Neural cell (in vitro differentiated cells): Measurements from ENCODE around the gene OGFOD2. TPM values are rescaled to one million over a fixed set of nuclear protein-coding genes. Genes with fewer than 3 reads are reported as not detected.

Experiments
- H2AFZ ChIP-seq: fragments of 200-600, 300-800 bp; sonication (generic), shearing (Covaris generic); 2 replicates; pipeline ENCODE4 v1.6.0; 2014; ENCODE audit warnings: low read depth, mild to moderate bottlenecking, antibody characterized with exemption, low read length, moderate library complexity
- H3F3A ChIP-seq: fragments of 200-600 bp; shearing (Covaris generic); 2 replicates; pipeline ENCODE4 v1.6.1; 2016; ENCODE audit warnings: mild to moderate bottlenecking, moderate library complexity, mixed read lengths, antibody characterized with exemption, low read length; ENCODE audit not compliant: insufficient read depth, poor library complexity, severe bottlenecking
- H3K27ac ChIP-seq: fragments of 200-600, 300-800 bp; sonication (generic), shearing (Covaris generic); 2 replicates; pipeline ENCODE4 v1.5.1; 2014; ENCODE audit warnings: mild to moderate bottlenecking, low read length, moderate library complexity
- H3K27me3 ChIP-seq: fragments of 300-800, 200-600 bp; sonication (generic), shearing (Covaris generic); 2 replicates; pipeline ENCODE4 v1.6.0; 2014; ENCODE audit warnings: mild to moderate bottlenecking, low read depth, low read length, moderate library complexity; ENCODE audit not compliant: insufficient read depth
- H3K36me3 ChIP-seq: fragments of 300-800, 200-600 bp; sonication (generic), shearing (Covaris generic); 2 replicates; pipeline ENCODE4 v1.5.1; 2014; ENCODE audit warnings: mild to moderate bottlenecking, antibody characterized with exemption, low read length, moderate library complexity; ENCODE audit not compliant: insufficient read depth
- H3K4me2 ChIP-seq: fragments of 300-800, 200-600 bp; sonication (generic), shearing (Covaris generic); 2 replicates; pipeline ENCODE4 v1.6.0; 2014; ENCODE audit warnings: mild to moderate bottlenecking, low read length
- H3K4me3 ChIP-seq: fragments of 300-800, 200-600 bp; sonication (generic), shearing (Covaris generic); 2 replicates; pipeline ENCODE4 v1.5.1; 2014; ENCODE audit warnings: mild to moderate bottlenecking, low read length, moderate library complexity
- H3K79me2 ChIP-seq: fragments of 200-600 bp; shearing (Covaris generic); replicated peaks from 2 replicates; pipeline ENCODE4 v1.6.0; 2014; ENCODE audit warnings: mild to moderate bottlenecking, low read length, moderate library complexity; ENCODE audit not compliant: insufficient read depth
- H3K9ac ChIP-seq: fragments of 300-800, 200-600 bp; sonication (generic), shearing (Covaris generic); 2 replicates; pipeline ENCODE4 v1.6.1; 2016; ENCODE audit warnings: mild to moderate bottlenecking, low read length, mixed read lengths
- H3K9me2 ChIP-seq: fragments of 200-600 bp; shearing (Covaris generic); 2 replicates; pipeline ENCODE4 v1.6.1; 2016; ENCODE audit warnings: mild to moderate bottlenecking, low read length, mixed read lengths; ENCODE audit not compliant: insufficient read depth
- H3K9me3 ChIP-seq: fragments of 200-600, 300-800 bp; sonication (generic), shearing (Covaris generic); 2 replicates; pipeline ENCODE4 v1.6.1; 2016; ENCODE audit warnings: mild to moderate bottlenecking, mixed run types, low read length, moderate library complexity, mixed read lengths
- H4K20me1 ChIP-seq: fragments of 200-600 bp; shearing (Covaris generic); 2 replicates; pipeline ENCODE4 v1.6.1; 2016; ENCODE audit warnings: mild to moderate bottlenecking, mixed run types; ENCODE audit not compliant: insufficient read depth
- EP300 ChIP-seq: fragments of 450-650 bp; conservative IDR thresholded peaks from 2 replicates; pipeline ENCODE4 v1.6.1; 2014; ENCODE audit warnings: antibody characterized with exemption, mild to moderate bottlenecking, moderate library complexity; ENCODE audit not compliant: poor library complexity, severe bottlenecking
- EZH2 ChIP-seq: fragments of 200-600, 300-800 bp; shearing (Covaris generic), sonication (generic); IDR thresholded peaks from 2 replicates; pipeline ENCODE4 v1.6.1; 2014; ENCODE audit warnings: antibody characterized with exemption, low read length, borderline replicate concordance, mild to moderate bottlenecking; ENCODE audit not compliant: insufficient read depth, poor library complexity, severe bottlenecking
- MXI1 ChIP-seq: fragments of 450-650 bp; conservative IDR thresholded peaks from 2 replicates; pipeline ENCODE4 v1.6.1; 2014; ENCODE audit warnings: antibody characterized with exemption, mild to moderate bottlenecking; ENCODE audit not compliant: poor library complexity, severe bottlenecking
- POLR2AphosphoS5 ChIP-seq: IDR thresholded peaks from 2 replicates; pipeline ENCODE4 v1.6.1; 2012
- RAD21 ChIP-seq: fragments of 450-650 bp; conservative IDR thresholded peaks from 2 replicates; pipeline ENCODE4 v1.6.1; 2014; ENCODE audit warnings: antibody characterized with exemption, mild to moderate bottlenecking, moderate library complexity
- SMC3 ChIP-seq: fragments of 450-650 bp; conservative IDR thresholded peaks from 2 replicates; pipeline ENCODE4 v1.6.1; 2014; ENCODE audit warnings: antibody characterized with exemption, mild to moderate bottlenecking, moderate library complexity; ENCODE audit not compliant: poor library complexity
- TAF1 ChIP-seq: IDR thresholded peaks from 2 replicates; pipeline ENCODE4 v1.6.1; 2012; ENCODE audit warnings: low read depth
- polyA plus RNA-seq: library from polyadenylated mRNA; depleted of rRNA; stranded (reverse); fragments of >200 nt; gene quantifications from 2 replicates; pipeline ENCODE4 v1.2.3, GENCODE V29; 2014
- TF ChIP-seq, protein P1 (sequence below): fragments of 450-650 bp; IDR thresholded peaks from 2 replicates; pipeline ENCODE4 v1.5.1; 2014; ENCODE audit warnings: antibody characterized with exemption, mild to moderate bottlenecking, moderate library complexity; ENCODE audit not compliant: poor library complexity, severe bottlenecking
- TF ChIP-seq, protein P2 (sequence below): IDR thresholded peaks from 2 replicates; pipeline ENCODE4 v1.6.1; 2012; ENCODE audit warnings: borderline replicate concordance

The OGFOD2 gene
- polyA plus RNA-seq, 1 donor from 2014 or later: 27.8 TPM

- H4K20me1 ChIP-seq: no peaks in the 10 kb centered on the region
- no peaks in the 10 kb centered on the region for H3F3A ChIP-seq
- no peak overlapping the region for H2AFZ ChIP-seq
- H3K4me3 ChIP-seq: no peak overlapping the region
- TF ChIP-seq EP300: no peak
- TF ChIP-seq, protein P1, sequence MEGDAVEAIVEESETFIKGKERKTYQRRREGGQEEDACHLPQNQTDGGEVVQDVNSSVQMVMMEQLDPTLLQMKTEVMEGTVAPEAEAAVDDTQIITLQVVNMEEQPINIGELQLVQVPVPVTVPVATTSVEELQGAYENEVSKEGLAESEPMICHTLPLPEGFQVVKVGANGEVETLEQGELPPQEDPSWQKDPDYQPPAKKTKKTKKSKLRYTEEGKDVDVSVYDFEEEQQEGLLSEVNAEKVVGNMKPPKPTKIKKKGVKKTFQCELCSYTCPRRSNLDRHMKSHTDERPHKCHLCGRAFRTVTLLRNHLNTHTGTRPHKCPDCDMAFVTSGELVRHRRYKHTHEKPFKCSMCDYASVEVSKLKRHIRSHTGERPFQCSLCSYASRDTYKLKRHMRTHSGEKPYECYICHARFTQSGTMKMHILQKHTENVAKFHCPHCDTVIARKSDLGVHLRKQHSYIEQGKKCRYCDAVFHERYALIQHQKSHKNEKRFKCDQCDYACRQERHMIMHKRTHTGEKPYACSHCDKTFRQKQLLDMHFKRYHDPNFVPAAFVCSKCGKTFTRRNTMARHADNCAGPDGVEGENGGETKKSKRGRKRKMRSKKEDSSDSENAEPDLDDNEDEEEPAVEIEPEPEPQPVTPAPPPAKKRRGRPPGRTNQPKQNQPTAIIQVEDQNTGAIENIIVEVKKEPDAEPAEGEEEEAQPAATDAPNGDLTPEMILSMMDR: no peak
- no peak for TF ChIP-seq SMC3
- no peak for TF ChIP-seq RAD21
- no peak for TF ChIP-seq TAF1
- no peak for TF ChIP-seq MXI1
- TF ChIP-seq EZH2: no peak
- no peak for TF ChIP-seq POLR2AphosphoS5
- TF ChIP-seq, protein P2, sequence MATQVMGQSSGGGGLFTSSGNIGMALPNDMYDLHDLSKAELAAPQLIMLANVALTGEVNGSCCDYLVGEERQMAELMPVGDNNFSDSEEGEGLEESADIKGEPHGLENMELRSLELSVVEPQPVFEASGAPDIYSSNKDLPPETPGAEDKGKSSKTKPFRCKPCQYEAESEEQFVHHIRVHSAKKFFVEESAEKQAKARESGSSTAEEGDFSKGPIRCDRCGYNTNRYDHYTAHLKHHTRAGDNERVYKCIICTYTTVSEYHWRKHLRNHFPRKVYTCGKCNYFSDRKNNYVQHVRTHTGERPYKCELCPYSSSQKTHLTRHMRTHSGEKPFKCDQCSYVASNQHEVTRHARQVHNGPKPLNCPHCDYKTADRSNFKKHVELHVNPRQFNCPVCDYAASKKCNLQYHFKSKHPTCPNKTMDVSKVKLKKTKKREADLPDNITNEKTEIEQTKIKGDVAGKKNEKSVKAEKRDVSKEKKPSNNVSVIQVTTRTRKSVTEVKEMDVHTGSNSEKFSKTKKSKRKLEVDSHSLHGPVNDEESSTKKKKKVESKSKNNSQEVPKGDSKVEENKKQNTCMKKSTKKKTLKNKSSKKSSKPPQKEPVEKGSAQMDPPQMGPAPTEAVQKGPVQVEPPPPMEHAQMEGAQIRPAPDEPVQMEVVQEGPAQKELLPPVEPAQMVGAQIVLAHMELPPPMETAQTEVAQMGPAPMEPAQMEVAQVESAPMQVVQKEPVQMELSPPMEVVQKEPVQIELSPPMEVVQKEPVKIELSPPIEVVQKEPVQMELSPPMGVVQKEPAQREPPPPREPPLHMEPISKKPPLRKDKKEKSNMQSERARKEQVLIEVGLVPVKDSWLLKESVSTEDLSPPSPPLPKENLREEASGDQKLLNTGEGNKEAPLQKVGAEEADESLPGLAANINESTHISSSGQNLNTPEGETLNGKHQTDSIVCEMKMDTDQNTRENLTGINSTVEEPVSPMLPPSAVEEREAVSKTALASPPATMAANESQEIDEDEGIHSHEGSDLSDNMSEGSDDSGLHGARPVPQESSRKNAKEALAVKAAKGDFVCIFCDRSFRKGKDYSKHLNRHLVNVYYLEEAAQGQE: no peak
- no peak overlapping the region for H3K9ac ChIP-seq
- no peak overlapping the region for H3K27ac ChIP-seq
- no peaks in the 10 kb centered on the region for H3K9me3 ChIP-seq
- H3K27me3 ChIP-seq: no peaks in the 10 kb centered on the region
- peaks cover 3% of the 10 kb centered on the region for H3K79me2 ChIP-seq
- no peaks in the 10 kb centered on the region for H3K36me3 ChIP-seq
- no peak overlapping the region for H3K4me2 ChIP-seq
- H3K9me2 ChIP-seq: no peaks in the 10 kb centered on the region
These were observed 8.9 kb downstream of the OGFOD2 start for GRCh38 chr12:122983789-122984515.

- no peak overlapping the region for H3K27ac ChIP-seq
- no peaks in the 10 kb centered on the region for H3K36me3 ChIP-seq
- no peak overlapping the region for H3K4me3 ChIP-seq
- no peaks in the 10 kb centered on the region for H4K20me1 ChIP-seq
- no peaks in the 10 kb centered on the region for H3K9me3 ChIP-seq
- H2AFZ ChIP-seq: no peak overlapping the region
- no peak overlapping the region for H3K4me2 ChIP-seq
- H3K9me2 ChIP-seq: no peaks in the 10 kb centered on the region
- TF ChIP-seq EP300: no peak
- TF ChIP-seq RAD21: no peak
- TF ChIP-seq, protein P1: no peak
- no peak for TF ChIP-seq SMC3
- no peak for TF ChIP-seq TAF1
- TF ChIP-seq EZH2: no peak
- no peak for TF ChIP-seq POLR2AphosphoS5
- TF ChIP-seq, protein P2: no peak
- TF ChIP-seq MXI1: no peak
- no peaks in the 10 kb centered on the region for H3K27me3 ChIP-seq
- peaks cover 3% of the 10 kb centered on the region for H3K79me2 ChIP-seq
- H3F3A ChIP-seq: no peaks in the 10 kb centered on the region
- H3K9ac ChIP-seq: no peak overlapping the region
These were observed 9.7 kb downstream of the OGFOD2 start for GRCh38 chr12:122984612-122985337.
